ENCODE results near the gene BCL7A. TPM values are rescaled to one million over a fixed set of nuclear protein-coding genes. Genes with fewer than 3 reads are reported as not detected.

The BCL7A gene
- total and polyA plus RNA-seq, 2 donors (not counting 1 experiment from before 2014, with no cell fraction given): 71.0 to 75.9 TPM

DNA sequence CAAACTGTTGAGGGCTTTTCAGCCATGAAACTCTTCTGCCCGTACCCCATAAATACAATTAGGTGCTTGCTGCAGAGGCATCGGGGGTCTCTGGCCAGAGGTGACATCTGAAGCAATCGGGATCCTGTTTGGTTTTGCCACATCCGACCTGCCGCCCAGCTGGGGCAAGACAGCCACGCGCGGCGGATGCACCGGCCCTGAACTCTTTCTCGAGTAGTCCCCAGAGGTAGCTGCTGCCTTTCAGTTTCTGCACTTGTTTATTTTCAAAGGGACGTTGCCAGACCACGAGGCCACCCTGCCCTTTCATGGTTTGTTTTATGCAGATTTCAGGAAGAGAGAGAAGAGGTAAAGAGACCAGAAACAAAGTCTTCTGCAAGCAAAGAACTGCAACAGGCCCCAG lies 46.3 kb downstream of the BCL7A start:
- peak overlapping the region; percentile 62 for H3K4me3 Mint-ChIP-seq
- peak overlapping the region; percentile 0 to 29 for H3K27ac ChIP-seq (ENCODE audit: low read length in 2 of 2)

More for the DNA sequence above, 46.3 kb downstream of the BCL7A start:
- intact Hi-C loops (cut with micrococcal nuclease): loop anchor here (1.0 to 5.0 kb wide), 4 partner anchors 10 to 55 kb away; partner anchors contain the start of gene MLXIP
- no peak for TF ChIP-seq EZH2 (IDR thresholded peaks at IDR 0.05; ENCODE audit: borderline replicate concordance, insufficient read depth, low read depth, low read length, poor library complexity, severe bottlenecking)
- TF ChIP-seq, protein P1, sequence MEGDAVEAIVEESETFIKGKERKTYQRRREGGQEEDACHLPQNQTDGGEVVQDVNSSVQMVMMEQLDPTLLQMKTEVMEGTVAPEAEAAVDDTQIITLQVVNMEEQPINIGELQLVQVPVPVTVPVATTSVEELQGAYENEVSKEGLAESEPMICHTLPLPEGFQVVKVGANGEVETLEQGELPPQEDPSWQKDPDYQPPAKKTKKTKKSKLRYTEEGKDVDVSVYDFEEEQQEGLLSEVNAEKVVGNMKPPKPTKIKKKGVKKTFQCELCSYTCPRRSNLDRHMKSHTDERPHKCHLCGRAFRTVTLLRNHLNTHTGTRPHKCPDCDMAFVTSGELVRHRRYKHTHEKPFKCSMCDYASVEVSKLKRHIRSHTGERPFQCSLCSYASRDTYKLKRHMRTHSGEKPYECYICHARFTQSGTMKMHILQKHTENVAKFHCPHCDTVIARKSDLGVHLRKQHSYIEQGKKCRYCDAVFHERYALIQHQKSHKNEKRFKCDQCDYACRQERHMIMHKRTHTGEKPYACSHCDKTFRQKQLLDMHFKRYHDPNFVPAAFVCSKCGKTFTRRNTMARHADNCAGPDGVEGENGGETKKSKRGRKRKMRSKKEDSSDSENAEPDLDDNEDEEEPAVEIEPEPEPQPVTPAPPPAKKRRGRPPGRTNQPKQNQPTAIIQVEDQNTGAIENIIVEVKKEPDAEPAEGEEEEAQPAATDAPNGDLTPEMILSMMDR (IDR thresholded peaks at IDR 0.05): no peak
- WGBS (ENCODE audit: insufficient coverage): 0% methylated on average over 13 of the region's 13 CpGs
- no peaks in the 10 kb centered on the region for H3K9me3 ChIP-seq (ENCODE audit: control extremely low read depth in 1 of 3, control insufficient read depth in 2 of 3, insufficient read depth in 1 of 3, low read length in 2 of 3)
- peak overlapping the region; percentile 46 for H3K9ac ChIP-seq (ENCODE audit: low read length)
- peak overlapping the region; percentile 91 for H3K27ac Mint-ChIP-seq
- peak; percentile 82 for DNase-seq
- no peaks in the 10 kb centered on the region for H3K9me3 Mint-ChIP-seq (ENCODE audit: insufficient read depth)
- ChIA-PET CTCF (interaction anchor here (0.6 to 5.1 kb wide), 12 partner anchors 9 to 148 kb away, joined by 3 to 48 read pairs (median 4); partner anchors contain the start of gene MLXIP), POLR2A (interaction anchor here (0.7 to 5.1 kb wide), 6 partner anchors 10 to 55 kb away, joined by 3 to 23 read pairs (median 6); partner anchors contain the start of gene MLXIP)
- H3K36me3 ChIP-seq (replicated peaks in 1 of 2; ENCODE audit: control extremely low read depth in 1 of 2, control insufficient read depth in 1 of 2, extremely low read depth in 1 of 2, insufficient read depth in 2 of 2, low read length in 1 of 2): no peaks in the 10 kb centered on the region
- peak overlapping the region; percentile 41 for H2AFZ ChIP-seq (ENCODE audit: insufficient read depth, low read depth, low read length, poor library complexity, severe bottlenecking)
- no peaks in the 10 kb centered on the region for H3K79me2 ChIP-seq (ENCODE audit: control insufficient read depth, insufficient read depth, low read length)
- peak overlapping the region; percentile 77 for H3K4me2 ChIP-seq (replicated peaks; ENCODE audit: low read depth, low read length, poor library complexity, severe bottlenecking)
- peaks cover 33 to 50% of the 10 kb centered on the region in 2 donors for H3K4me1 ChIP-seq (ENCODE audit: control insufficient read depth in 2 of 2, insufficient read depth in 2 of 2, low read length in 2 of 2)
- peak overlapping the region in 3 of 5 experiments; percentile 15 to 49 (median 25) for H3K4me3 ChIP-seq (ENCODE audit: control extremely low read depth in 1 of 5, extremely low read depth in 1 of 5, insufficient read depth in 1 of 5, low read depth in 2 of 5, low read length in 4 of 5)
- no peaks in the 10 kb centered on the region for H3K27me3 ChIP-seq (replicated peaks in 1 of 4; ENCODE audit: control extremely low read depth in 1 of 4, control insufficient read depth in 3 of 4, insufficient read depth in 4 of 4, low read length in 3 of 4)
- ATAC-seq (ENCODE audit: low read depth): peak; percentile 93
- H4K20me1 ChIP-seq (ENCODE audit: control insufficient read depth, insufficient read depth, low read length, poor library complexity, severe bottlenecking): no peaks in the 10 kb centered on the region
- peaks cover 47% of the 10 kb centered on the region for H3K4me1 Mint-ChIP-seq
- H3K27me3 Mint-ChIP-seq: no peaks in the 10 kb centered on the region

All from B cell (primary cell).